Keratinocyte (primary cell): ENCODE measurements around the gene MAP1LC3A. TPM values are rescaled to one million over a fixed set of nuclear protein-coding genes. Genes with fewer than 3 reads are reported as not detected.

ENCODE experiments used
- DNase-seq: peaks from one replicate; pipeline ENCODE4 v3.0.0-alpha.2; 2011; ENCODE audit warnings: low read depth, missing footprints, low spot score
- FAIRE-seq: peaks from 2 replicates; lab custom pipeline; 2011; peaks lifted over from hg19 to GRCh38; lab: Jason Lieb, UNC
- H2AFZ ChIP-seq: 2 replicates; pipeline ENCODE4 v1.6.0; 2012; ENCODE audit warnings: low read length, control low read depth, inconsistent platforms; ENCODE audit not compliant: control insufficient read depth
- H3K27ac ChIP-seq: 2 replicates; pipeline ENCODE4 v1.5.1; 2011; ENCODE audit warnings: low read length; ENCODE audit not compliant: control insufficient read depth, insufficient read depth
- H3K27me3 ChIP-seq: 3 replicates; pipeline ENCODE4 v1.6.0; 2011; ENCODE audit warnings: low read length; ENCODE audit not compliant: control insufficient read depth, insufficient read depth; ENCODE audit errors: extremely low read depth
- H3K36me3 ChIP-seq, 2 experiments: 2 replicates in 1 of 2; 3 replicates in 1 of 2; pipeline ENCODE4 v1.5.1; 2011; ENCODE audit warnings: low read length in 2 of 2, mild to moderate bottlenecking in 1 of 2; ENCODE audit not compliant: control insufficient read depth in 2 of 2, insufficient read depth in 2 of 2; ENCODE audit errors: extremely low read depth in 1 of 2
- H3K4me1 ChIP-seq: 3 replicates; pipeline ENCODE4 v1.5.1; 2011; ENCODE audit warnings: low read length; ENCODE audit not compliant: control insufficient read depth, insufficient read depth; ENCODE audit errors: extremely low read depth
- H3K4me2 ChIP-seq: 3 replicates; pipeline ENCODE4 v1.6.0; 2011; ENCODE audit warnings: low read depth, low read length; ENCODE audit not compliant: control insufficient read depth, insufficient read depth; ENCODE audit errors: extremely low read depth
- H3K4me3 ChIP-seq, 3 experiments: fragments of 200-600 bp in 1 of 3; sonication (generic) in 1 of 3; 2 replicates in 2 of 3; 3 replicates in 1 of 3; pipeline ENCODE4 v1.5.1; 2011 to 2016; ENCODE audit warnings: low read length in 3 of 3, mild to moderate bottlenecking in 3 of 3, control low read depth in 2 of 3, inconsistent platforms in 1 of 3, low read depth in 1 of 3, mixed read lengths in 1 of 3, mixed run types in 1 of 3, moderate library complexity in 1 of 3; ENCODE audit not compliant: control insufficient read depth in 2 of 3, insufficient read depth in 2 of 3; ENCODE audit errors: extremely low read depth in 1 of 3
- H3K79me2 ChIP-seq: 2 replicates; pipeline ENCODE4 v1.6.0; 2012; ENCODE audit warnings: low read length; ENCODE audit not compliant: control insufficient read depth, insufficient read depth
- H3K9ac ChIP-seq: 3 replicates; pipeline ENCODE4 v1.6.0; 2011; ENCODE audit warnings: low read length; ENCODE audit not compliant: control insufficient read depth, insufficient read depth; ENCODE audit errors: extremely low read depth
- H3K9me1 ChIP-seq: 3 replicates; pipeline ENCODE4 v1.6.0; 2011; ENCODE audit warnings: low read length; ENCODE audit not compliant: control insufficient read depth, insufficient read depth; ENCODE audit errors: extremely low read depth
- H3K9me3 ChIP-seq: 2 replicates; pipeline ENCODE4 v1.5.1; 2012; ENCODE audit warnings: low read depth, low read length; ENCODE audit not compliant: control insufficient read depth
- H4K20me1 ChIP-seq: 3 replicates; pipeline ENCODE4 v1.6.0; 2011; ENCODE audit warnings: low read length; ENCODE audit not compliant: control insufficient read depth, insufficient read depth; ENCODE audit errors: extremely low read depth
- EZH2 ChIP-seq: IDR thresholded peaks from one replicate; pipeline ENCODE4 v1.6.1; 2012; ENCODE audit warnings: inconsistent platforms, mild to moderate bottlenecking, low read length, moderate library complexity
- dilution Hi-C: fragments of 300-500 bp; cut with MboI; formaldehyde crosslinking; loops from one replicate; pipeline ENCODE4 v1.7.0; 2020; ENCODE audit warnings: low sequenced_read_pairs; ENCODE audit not compliant: extremely low pct_ligation_motif_present
- polyA plus RNA-seq, 5 experiments: library from polyadenylated mRNA; depleted of rRNA in 3 of 5; stranded (reverse) in 3 of 5; stranded (forward) in 1 of 5; unstranded in 1 of 5; fragments of >200 nt; gene quantifications; 1 replicate in 1 of 5; 2 replicates in 3 of 5; 3 replicates in 1 of 5; pipeline versions ENCODE4 v1.2.1 to v1.2.3, GENCODE V29; 2011 to 2012; ENCODE audit warnings: missing spikeins in 2 of 5, low read depth in 1 of 5, low replicate concordance in 1 of 5
- TF ChIP-seq, protein P1 (sequence below), 3 experiments: IDR thresholded peaks in 1 of 3; conservative IDR thresholded peaks in 1 of 3; optimal IDR thresholded peaks in 1 of 3; 2 replicates in 2 of 3; 3 replicates in 1 of 3; pipeline versions ENCODE3 to v1.5.1; 2011; ENCODE audit warnings: low read length in 3 of 3, mild to moderate bottlenecking in 3 of 3, moderate library complexity in 2 of 3, control low read depth in 1 of 3, inconsistent platforms in 1 of 3; ENCODE audit not compliant: insufficient read depth in 2 of 3; ENCODE audit errors: extremely low read depth in 1 of 3

The MAP1LC3A gene
- polyA plus RNA-seq, 1 donor (not counting 4 experiments of a cell fraction or from before 2014, with no cell fraction given) = 1.7 TPM

DNA sequence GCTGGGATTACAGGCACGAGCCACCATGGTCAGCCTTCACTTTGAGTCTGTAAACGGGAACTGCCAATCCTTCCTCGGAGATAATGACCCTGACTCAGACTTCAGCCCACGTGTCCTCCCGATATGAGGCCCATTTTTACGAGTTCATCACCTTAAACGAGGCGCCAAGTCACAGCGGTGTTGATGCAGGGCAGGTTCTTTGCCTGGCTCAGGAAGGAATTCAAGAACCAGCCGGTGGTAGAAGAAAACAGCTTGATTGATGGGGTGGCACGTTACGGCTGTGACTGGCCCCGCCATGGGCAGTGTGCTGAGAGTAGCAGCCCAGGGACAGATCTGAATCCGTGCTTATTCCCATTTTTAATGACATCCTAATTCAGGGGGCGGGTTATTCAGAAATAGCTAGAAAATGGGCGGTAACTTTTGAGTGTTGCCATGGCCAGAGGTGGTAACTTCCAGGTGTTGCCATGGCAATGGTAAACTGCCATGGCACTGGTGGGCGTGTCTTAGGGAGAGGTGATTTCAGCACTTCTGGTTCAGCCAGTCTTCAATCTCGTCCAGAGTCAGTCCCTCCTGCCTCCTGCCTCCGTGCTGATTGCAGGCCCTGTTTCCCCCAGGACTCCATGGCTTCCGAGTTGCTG lies 9.1 kb upstream of the MAP1LC3A start:
- H3K4me3 ChIP-seq = no peak overlapping the region
- H2AFZ ChIP-seq = no peak overlapping the region
- dilution Hi-C loops = no loop called here
- H3K4me1 ChIP-seq = peaks cover 3% of the 10 kb centered on the region
- no peak overlapping the region for H3K27ac ChIP-seq
- no peaks in the 10 kb centered on the region for H3K9me1 ChIP-seq
- FAIRE-seq = no peak
- H3K4me2 ChIP-seq = peak overlapping the region; percentile 10
- no peaks in the 10 kb centered on the region for H3K36me3 ChIP-seq
- H3K27me3 ChIP-seq = no peaks in the 10 kb centered on the region
- no peaks in the 10 kb centered on the region for H3K79me2 ChIP-seq
- no peaks in the 10 kb centered on the region for H3K9me3 ChIP-seq
- no peaks in the 10 kb centered on the region for H4K20me1 ChIP-seq
- no peak overlapping the region for H3K9ac ChIP-seq
- TF ChIP-seq EZH2 = no peak
- TF ChIP-seq, protein P1, sequence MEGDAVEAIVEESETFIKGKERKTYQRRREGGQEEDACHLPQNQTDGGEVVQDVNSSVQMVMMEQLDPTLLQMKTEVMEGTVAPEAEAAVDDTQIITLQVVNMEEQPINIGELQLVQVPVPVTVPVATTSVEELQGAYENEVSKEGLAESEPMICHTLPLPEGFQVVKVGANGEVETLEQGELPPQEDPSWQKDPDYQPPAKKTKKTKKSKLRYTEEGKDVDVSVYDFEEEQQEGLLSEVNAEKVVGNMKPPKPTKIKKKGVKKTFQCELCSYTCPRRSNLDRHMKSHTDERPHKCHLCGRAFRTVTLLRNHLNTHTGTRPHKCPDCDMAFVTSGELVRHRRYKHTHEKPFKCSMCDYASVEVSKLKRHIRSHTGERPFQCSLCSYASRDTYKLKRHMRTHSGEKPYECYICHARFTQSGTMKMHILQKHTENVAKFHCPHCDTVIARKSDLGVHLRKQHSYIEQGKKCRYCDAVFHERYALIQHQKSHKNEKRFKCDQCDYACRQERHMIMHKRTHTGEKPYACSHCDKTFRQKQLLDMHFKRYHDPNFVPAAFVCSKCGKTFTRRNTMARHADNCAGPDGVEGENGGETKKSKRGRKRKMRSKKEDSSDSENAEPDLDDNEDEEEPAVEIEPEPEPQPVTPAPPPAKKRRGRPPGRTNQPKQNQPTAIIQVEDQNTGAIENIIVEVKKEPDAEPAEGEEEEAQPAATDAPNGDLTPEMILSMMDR (optimal IDR thresholded peaks at IDR 0.05 in 1 of 3, IDR thresholded peaks at IDR 0.05 in 1 of 3, conservative IDR thresholded peaks at IDR 0.05 in 1 of 3; ENCODE audit: extremely low read depth in 1 of 3, insufficient read depth in 2 of 3, low read length in 3 of 3) = no peak
- DNase-seq = no peak

DNA sequence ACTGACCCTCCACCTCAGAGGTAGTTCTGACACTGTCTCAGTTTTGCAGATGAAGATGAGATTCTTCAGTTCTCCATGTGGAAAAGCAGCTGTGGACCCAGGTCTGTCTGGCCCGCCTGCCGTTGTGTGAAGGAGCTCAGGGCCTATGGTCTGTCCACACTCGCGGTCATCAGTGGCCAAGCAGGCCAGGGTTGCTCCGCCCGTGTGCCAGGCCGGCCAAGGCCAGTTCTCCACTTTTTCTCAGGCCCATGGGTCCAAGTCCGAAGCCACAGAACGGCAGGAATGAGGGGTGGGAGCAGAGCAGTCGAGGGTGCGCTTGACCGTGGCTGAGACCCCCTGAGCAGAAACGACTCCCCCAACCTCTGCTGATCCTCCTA lies 8.6 kb upstream of the MAP1LC3A start:
- FAIRE-seq = no peak
- H3K9me3 ChIP-seq = no peaks in the 10 kb centered on the region
- H3K4me3 ChIP-seq = no peak overlapping the region
- no peak overlapping the region for H2AFZ ChIP-seq
- no peak overlapping the region for H3K9ac ChIP-seq
- peaks cover 3% of the 10 kb centered on the region for H3K4me1 ChIP-seq
- no peaks in the 10 kb centered on the region for H3K9me1 ChIP-seq
- dilution Hi-C loops = no loop called here
- no peaks in the 10 kb centered on the region for H4K20me1 ChIP-seq
- H3K4me2 ChIP-seq = no peak overlapping the region
- no peaks in the 10 kb centered on the region for H3K79me2 ChIP-seq
- H3K36me3 ChIP-seq = no peaks in the 10 kb centered on the region
- DNase-seq = no peak
- H3K27ac ChIP-seq = no peak overlapping the region
- TF ChIP-seq, protein P1 (optimal IDR thresholded peaks at IDR 0.05 in 1 of 3, IDR thresholded peaks at IDR 0.05 in 1 of 3, conservative IDR thresholded peaks at IDR 0.05 in 1 of 3; ENCODE audit: extremely low read depth in 1 of 3, insufficient read depth in 2 of 3, low read length in 3 of 3) = no peak
- TF ChIP-seq EZH2 = no peak
- no peaks in the 10 kb centered on the region for H3K27me3 ChIP-seq
